GM18517 (cell line): ENCODE results near the gene ASPA.
"Not testable (repeated sequence)": the region's sequence is repeated elsewhere in the genome, so short reads cannot be mapped to it uniquely, and the experiment has no call there.

Source experiments
- ATAC-seq: cut with Tn5 transposase; IDR thresholded peaks from one replicate; pipeline ENCODE4 v1.9.1; 2021; ENCODE audit warnings: mild to moderate bottlenecking, moderate library complexity; ENCODE audit not compliant: unreplicated experiment

The ASPA gene

GRCh38 chr17:3475812-3476610, at the start of gene ASPA:
TSS of gene ASPA (plus strand) at chr17:3475997. CDS start at chr17:3476160, 163 bp downstream.
- ATAC-seq: no peak

GRCh38 chr17:3433215-3433614, 42.6 kb upstream of the ASPA start:
- not testable (repeated sequence) for ATAC-seq

- no peak for ATAC-seq
These were observed 42.1 kb upstream of the ASPA start, which contains the start of gene OR1E2 for GRCh38 chr17:3433741-3434140. TSS of gene OR1E2 (minus strand) at chr17:3433841. CDS start at chr17:3433841, 0 bp downstream.

- ATAC-seq: no peak
These were observed 37.4 kb upstream of the ASPA start for GRCh38 chr17:3438368-3438767.

GRCh38 chr17:3440451-3440850, 35.3 kb upstream of the ASPA start:
- ATAC-seq: no peak

GRCh38 chr17:3447625-3448024, 28.2 kb upstream of the ASPA start:
- ATAC-seq: no peak

- ATAC-seq: no peak
These were observed 27.6 kb upstream of the ASPA start for GRCh38 chr17:3448059-3448665.

- not testable (repeated sequence) for ATAC-seq
These were observed 9.4 kb upstream of the ASPA start for GRCh38 chr17:3466355-3466754.

- ATAC-seq: no peak
These were observed 6.3 kb upstream of the ASPA start for GRCh38 chr17:3469529-3469928.

- no peak for ATAC-seq
These were observed 4.2 kb upstream of the ASPA start, which contains the start of gene SPATA22 for GRCh38 chr17:3471599-3471998. TSS of gene SPATA22 (minus strand) at chr17:3471819. CDS start at chr17:3469325, 2,494 bp downstream.

- ATAC-seq: no peak
These were observed 3.7 kb upstream of the ASPA start for GRCh38 chr17:3472137-3472536.

GRCh38 chr17:3474212-3474611, 1.6 kb upstream of the ASPA start:
- no peak for ATAC-seq

GRCh38 chr17:3475251-3475685, 529 bp upstream of the ASPA start:
- ATAC-seq: no peak

GRCh38 chr17:3479988-3480387, 4.2 kb downstream of the ASPA start:
- no peak for ATAC-seq

GRCh38 chr17:3482852-3483251, 7.1 kb downstream of the ASPA start:
- ATAC-seq: no peak

- no peak for ATAC-seq
These were observed 9.8 kb downstream of the ASPA start for GRCh38 chr17:3485481-3486068.

- no peak for ATAC-seq
These were observed 21.3 kb downstream of the ASPA start for GRCh38 chr17:3497101-3497500.

- no peak for ATAC-seq
These were observed 25.5 kb downstream of the ASPA start for GRCh38 chr17:3501344-3501743.

GRCh38 chr17:3502466-3502865, 26.7 kb downstream of the ASPA start:
- ATAC-seq: no peak

- ATAC-seq: no peak
These were observed 27.5 kb downstream of the ASPA start for GRCh38 chr17:3503285-3503684.

GRCh38 chr17:3505008-3505407, 29.2 kb downstream of the ASPA start:
- ATAC-seq: no peak

GRCh38 chr17:3506054-3506453, 30.3 kb downstream of the ASPA start:
- ATAC-seq: no peak
